GM19328 (cell line): ENCODE data around the gene IP6K3.
A peak's percentile ranks its signal among the peaks of the same experiment; 100 is the strongest.

Experiments used
- ATAC-seq: cut with Tn5 transposase; IDR thresholded peaks from one replicate; pipeline ENCODE4 v1.9.1; 2021; ENCODE audit warnings: mild to moderate bottlenecking, moderate library complexity; ENCODE audit not compliant: unreplicated experiment

IP6K3 gene

DNA sequence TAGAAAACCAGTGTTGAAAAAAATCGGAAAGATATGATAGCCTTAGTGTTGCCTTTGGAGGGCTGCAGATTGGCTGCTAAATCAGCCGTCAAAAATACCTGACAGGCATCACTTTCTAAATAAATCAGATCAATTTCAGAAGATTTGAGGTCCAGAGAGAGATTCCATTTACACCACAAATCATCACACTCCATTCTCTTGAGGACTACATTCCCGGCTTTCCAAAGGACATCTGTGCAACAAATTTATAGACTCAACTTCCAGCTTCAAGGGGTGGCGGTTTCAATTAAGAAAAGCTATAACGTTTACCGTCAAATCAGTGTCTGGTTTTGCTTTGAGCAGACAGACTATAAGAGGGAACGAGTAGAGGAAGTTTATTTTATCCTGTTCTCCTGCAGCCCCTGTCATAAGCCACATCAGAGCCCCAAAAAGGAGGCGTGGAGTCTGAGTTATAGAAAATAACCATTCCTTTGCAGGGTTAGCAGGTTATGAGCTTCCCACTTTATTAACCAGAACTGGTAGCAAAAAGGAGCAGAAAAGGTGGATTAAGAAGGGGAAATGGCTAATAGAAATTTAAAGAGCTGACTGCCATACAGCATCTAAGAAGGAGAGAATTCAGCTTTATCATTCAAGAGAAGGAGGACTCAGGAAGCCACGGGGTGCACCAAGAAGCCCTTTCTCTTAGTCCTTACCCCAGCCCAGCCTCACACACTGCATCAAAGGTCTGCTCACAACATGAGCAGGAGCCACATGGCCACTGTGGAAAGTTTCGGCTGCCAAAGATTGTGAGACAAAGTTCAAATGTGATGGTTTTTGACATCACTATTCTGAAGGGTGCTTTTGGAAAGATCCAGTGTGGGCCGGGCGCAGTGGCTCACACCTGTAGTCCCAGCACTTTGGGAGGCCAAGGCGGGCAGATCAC lies 22.3 kb downstream of the IP6K3 start:
- ATAC-seq: no peak

- no peak for ATAC-seq
Measured at GRCh38 chr6:33723371-33724085, 23.2 kb downstream of the IP6K3 start.

DNA sequence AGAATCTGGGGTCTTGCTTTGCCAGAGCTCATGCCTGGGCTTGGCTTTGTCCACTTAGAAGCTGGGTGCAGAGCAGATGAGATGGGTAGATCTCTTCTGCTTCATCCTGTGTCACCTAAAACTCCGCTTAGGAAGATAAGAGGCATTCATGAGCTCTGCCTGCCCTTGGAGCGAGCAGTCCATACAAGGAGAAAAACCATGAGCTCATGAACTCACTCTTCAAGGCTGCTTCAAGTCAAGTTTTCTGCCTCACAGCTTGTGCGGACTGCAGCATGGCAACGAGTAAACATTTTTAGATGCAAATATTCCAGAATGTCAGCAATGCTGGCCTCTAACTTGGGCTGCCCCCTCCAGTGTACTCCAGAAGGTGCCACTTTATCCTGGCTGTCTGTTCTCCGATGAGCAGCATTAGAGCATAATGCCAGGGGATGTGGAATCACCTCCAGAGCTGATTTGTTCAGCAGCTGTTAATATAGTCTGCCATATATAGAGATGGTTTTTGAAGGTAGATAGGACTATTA lies 24.5 kb downstream of the IP6K3 start:
- ATAC-seq: no peak

GRCh38 chr6:33721508-33721907 lies 25.2 kb downstream of the IP6K3 start:
- ATAC-seq: no peak

GRCh38 chr6:33720998-33721397 lies 25.7 kb downstream of the IP6K3 start:
- ATAC-seq: no peak

DNA sequence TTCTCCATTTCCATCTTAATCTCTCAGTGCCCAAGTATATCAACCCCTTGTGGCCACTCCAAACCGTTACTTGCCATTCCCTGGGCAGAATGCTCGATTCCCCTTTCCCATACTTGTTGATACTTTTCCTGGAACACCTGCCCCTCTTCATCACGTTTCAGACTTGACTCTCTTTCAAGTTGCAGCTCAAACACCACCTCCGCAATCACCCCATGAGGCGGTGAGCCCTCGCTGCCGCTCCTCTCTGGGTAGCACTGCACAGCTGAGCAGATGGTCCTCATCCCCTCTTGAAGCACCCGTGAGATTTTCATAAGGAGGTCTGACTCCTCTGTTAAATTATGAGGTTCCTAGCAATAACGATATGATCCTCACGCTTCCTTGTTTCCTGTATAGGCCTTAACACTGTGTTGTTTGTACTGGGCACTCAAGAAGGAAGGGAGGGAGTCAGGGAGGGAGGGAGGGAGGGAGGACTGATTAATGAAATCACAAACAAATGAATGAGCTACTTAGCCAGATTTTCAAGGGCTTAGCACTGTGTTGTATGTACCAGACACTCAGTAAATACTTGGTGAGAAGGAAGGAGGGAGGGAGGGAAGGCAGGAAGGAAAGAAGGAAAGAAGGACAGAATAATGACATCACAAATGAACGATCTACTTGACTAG lies 27.2 kb downstream of the IP6K3 start:
- no peak for ATAC-seq

GRCh38 chr6:33718713-33719112 lies 28.0 kb downstream of the IP6K3 start:
- no peak for ATAC-seq

DNA sequence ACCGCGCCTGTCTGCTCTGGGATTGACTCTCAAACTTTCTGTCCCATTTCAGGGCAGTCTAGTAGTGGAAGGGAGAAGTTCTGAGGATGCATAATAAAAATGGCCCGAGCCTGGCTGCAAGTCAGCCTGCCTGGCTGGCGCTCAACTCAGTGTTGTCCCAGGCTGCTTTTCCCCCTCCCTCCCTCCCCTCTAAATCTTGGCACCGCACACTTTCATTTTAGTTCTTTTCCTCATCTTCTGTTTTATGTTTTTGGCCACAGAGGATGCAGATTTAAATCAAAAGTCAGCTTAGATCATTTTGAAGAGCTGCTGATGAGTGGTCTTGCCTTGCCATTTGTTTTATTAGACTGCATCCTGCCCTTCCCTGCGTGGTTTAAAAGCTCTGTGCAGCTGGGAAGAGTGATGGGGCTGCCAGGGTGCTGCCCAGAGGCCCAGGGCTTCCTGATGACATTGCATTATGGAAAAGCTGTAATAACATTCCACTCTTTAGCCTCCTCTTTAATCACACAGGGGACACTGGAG lies 28.7 kb downstream of the IP6K3 start:
- no peak for ATAC-seq

- ATAC-seq: no peak
Measured at GRCh38 chr6:33716890-33717632, 29.6 kb downstream of the IP6K3 start.

- ATAC-seq: no peak
Measured at GRCh38 chr6:33716379-33716778, 30.3 kb downstream of the IP6K3 start.

DNA sequence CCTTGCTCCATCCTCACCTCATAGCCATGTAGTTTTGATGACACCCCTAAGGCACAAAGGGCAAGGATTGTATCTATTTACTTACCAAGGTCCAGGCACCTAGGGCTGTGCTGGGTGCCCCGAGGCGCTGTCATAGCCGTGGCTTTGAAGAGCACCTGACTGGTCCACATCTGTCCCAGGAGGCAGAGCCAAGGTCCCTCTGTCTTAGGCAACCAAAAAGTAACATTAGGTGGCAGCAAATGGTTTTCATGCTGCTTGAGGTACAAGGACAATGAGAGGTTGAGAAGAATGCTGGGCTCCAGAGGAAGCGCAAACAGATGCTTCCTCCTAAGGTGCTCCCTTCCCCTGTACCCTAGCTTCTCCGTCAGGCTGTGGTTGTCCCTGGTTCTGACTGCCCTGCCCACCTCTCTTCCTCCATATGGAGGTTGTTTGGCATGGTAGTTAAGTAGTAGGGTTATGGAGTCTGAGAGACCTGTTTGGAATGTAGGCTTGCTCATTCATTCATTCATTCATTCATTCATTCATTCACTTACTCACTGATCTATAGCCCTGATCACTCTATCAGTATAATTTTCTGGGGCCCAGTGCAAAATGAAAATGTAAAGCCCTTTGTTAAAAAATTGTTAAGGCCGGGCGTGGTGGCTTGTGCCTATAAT lies 32.2 kb downstream of the IP6K3 start:
- no peak for ATAC-seq

DNA sequence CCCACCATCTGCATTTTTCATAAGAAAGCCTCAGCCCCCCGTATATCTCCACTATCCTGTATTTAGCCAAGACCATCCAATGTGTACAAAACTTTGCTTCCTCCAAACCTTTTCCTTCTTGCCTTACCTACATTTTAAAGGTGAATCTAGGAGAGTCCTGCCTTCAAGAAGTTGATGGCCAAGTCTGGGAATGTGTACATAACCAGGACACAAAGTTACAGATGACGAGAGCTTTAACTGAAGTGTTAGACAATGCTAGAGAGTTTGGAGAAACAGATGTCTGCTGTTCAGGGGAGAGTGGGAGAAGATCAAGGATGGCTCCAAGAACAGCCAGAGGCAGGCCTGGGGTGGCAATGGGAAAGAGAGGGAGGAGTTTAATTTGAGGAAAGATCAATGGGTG lies 32.9 kb downstream of the IP6K3 start:
- no peak for ATAC-seq

GRCh38 chr6:33712914-33713313 lies 33.8 kb downstream of the IP6K3 start:
- ATAC-seq: no peak

DNA sequence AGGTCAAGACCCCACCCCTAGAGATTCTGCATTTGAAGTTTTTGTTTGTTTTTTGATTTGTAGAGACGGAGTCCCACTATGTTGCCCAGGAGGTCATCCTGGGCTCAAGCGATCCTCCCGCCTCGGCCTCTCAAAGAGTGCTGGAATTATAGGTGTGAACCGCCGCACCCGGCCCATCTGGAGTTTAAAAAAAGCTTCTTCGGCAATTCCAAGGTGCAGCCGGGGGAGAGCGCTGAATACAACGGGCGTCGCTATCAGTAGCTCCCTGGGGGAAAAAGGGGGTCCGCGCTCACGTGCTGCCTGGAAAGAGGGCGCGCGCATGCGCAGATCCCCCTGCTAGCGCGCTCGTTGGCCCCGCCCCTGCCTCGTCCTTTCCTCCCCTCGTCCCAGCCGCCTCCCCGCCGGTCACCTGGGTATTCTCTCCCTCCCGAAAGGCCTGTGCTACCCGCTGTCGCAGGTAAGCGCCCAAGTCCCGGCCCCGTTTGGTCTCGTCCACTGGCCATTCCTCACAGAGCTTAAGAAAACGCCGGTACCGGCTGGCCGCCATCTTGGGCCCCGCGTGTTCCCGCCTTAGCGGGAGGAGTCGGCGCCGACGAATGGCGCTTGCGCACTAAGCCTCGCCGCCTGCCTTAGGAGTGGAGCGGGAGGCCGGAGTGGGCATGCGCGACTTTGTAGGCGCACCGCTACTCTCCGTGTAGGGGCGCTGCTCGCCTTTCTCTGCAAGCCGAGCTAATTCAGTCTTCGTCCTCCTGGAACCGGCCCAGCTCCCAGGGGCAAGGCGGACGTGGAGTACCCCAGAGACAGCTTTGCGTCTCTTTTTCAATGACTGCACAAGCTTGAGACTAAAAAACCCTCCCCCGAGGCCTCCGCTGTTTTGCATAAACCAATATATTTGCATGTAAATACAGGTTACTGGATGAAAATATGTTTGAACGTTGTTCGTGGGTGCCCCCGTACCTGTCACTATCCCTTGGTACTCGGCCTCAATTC lies 35.3 kb downstream of the IP6K3 start, which contains the start of gene UQCC2:
Gene UQCC2 (minus strand): TSS at position 561 of the 990 bp plus-strand sequence. CDS start 14 bp downstream, at position 547.
- ATAC-seq: peak; percentile 67

- no peak for ATAC-seq
Measured at GRCh38 chr6:33710296-33711121, 36.2 kb downstream of the IP6K3 start.

DNA sequence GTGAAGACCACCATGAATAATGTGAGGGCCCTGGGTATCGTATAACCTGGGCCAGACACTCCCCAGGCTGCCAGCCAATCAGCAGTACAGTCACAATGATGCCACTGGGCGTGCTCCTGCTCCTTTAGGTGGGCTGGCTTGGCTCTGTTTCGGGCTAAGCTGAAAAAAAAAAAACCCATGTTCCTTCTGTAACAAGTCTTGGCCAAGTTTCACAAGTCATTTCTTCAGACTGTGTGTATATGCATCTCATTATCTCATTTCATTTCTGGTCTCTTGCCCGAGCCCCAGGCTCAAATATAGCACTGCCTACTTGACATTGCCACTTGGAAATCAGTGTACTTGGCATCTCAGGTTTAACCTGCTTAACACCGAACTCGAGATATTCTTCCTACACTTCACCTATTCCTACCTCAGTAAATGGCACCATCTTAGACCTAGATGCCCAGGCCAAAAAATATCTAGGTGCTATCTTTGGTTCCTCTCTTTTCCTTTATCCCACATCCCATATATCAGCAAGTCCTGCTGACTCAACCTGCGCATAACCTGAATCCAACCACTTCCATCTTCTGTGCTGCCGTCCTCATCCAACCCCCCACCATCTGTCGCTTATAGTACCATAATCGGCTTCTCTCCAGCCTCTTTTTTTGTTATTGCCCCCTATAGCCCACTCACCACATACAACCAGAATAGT lies 37.0 kb downstream of the IP6K3 start:
- ATAC-seq: no peak
